Measurements from ENCODE around the gene UBAP1L.
"Not testable (repeated sequence)": the region's sequence is repeated elsewhere in the genome, so short reads cannot be mapped to it uniquely, and the experiment has no call there.

The UBAP1L gene

GRCh38 chr15:65106011-65106590 is 8.9 kb downstream of the UBAP1L start:
- DNase-seq (ENCODE audit: extremely low read depth, low read depth), result no peak
- TF ChIP-seq CTCF (IDR thresholded peaks at IDR 0.05; ENCODE audit: low read depth, low read length, missing control alignments), result no peak
- H3K4me3 ChIP-seq (replicated peaks; ENCODE audit: low read depth, low read length), result no peak overlapping the region

- DNase-seq (ENCODE audit: extremely low read depth, low read depth), result no peak
- H3K4me3 ChIP-seq (replicated peaks; ENCODE audit: low read depth, low read length), result no peak overlapping the region
- no peak for TF ChIP-seq CTCF (IDR thresholded peaks at IDR 0.05; ENCODE audit: low read depth, low read length, missing control alignments)
Measured at GRCh38 chr15:65105038-65105437, 10.0 kb downstream of the UBAP1L start.

- no peak overlapping the region for H3K4me3 ChIP-seq (replicated peaks; ENCODE audit: low read depth, low read length)
- no peak for TF ChIP-seq CTCF (IDR thresholded peaks at IDR 0.05; ENCODE audit: low read depth, low read length, missing control alignments)
- no peak for DNase-seq (ENCODE audit: extremely low read depth, low read depth)
Measured at GRCh38 chr15:65102912-65103311, 12.1 kb downstream of the UBAP1L start.

- TF ChIP-seq CTCF (IDR thresholded peaks at IDR 0.05; ENCODE audit: low read depth, low read length, missing control alignments), result no peak
- no peak for DNase-seq (ENCODE audit: extremely low read depth, low read depth)
- no peak overlapping the region for H3K4me3 ChIP-seq (replicated peaks; ENCODE audit: low read depth, low read length)
Measured at GRCh38 chr15:65101891-65102708, 12.9 kb downstream of the UBAP1L start.

GRCh38 chr15:65101411-65101890 is 13.5 kb downstream of the UBAP1L start:
- no peak overlapping the region for H3K4me3 ChIP-seq (replicated peaks; ENCODE audit: low read depth, low read length)
- peak; percentile 93 for TF ChIP-seq CTCF (IDR thresholded peaks at IDR 0.05; ENCODE audit: low read depth, low read length, missing control alignments)
- DNase-seq (ENCODE audit: extremely low read depth, low read depth), result peak; percentile 49

- no peak for TF ChIP-seq CTCF (IDR thresholded peaks at IDR 0.05; ENCODE audit: low read depth, low read length, missing control alignments)
- H3K4me3 ChIP-seq (replicated peaks; ENCODE audit: low read depth, low read length), result no peak overlapping the region
- DNase-seq (ENCODE audit: extremely low read depth, low read depth), result no peak
Measured at GRCh38 chr15:65100442-65100841, 14.6 kb downstream of the UBAP1L start.

GRCh38 chr15:65099801-65100200 is 15.2 kb downstream of the UBAP1L start:
- DNase-seq (ENCODE audit: extremely low read depth, low read depth); H3K4me3 ChIP-seq (replicated peaks; ENCODE audit: low read depth, low read length): not testable (repeated sequence)
